CD14-positive monocyte (primary cell): ENCODE data around the gene ACTR3. TPM values are rescaled to one million over a fixed set of nuclear protein-coding genes. Genes with fewer than 3 reads are reported as not detected.

ENCODE experiments used
- DNase-seq, 3 donors: peaks; one replicate each; pipeline ENCODE4 v3.0.0-alpha.2; 2011 to 2022
- H2AFZ ChIP-seq: 2 replicates; pipeline ENCODE4 v1.6.0; 2012; ENCODE audit warnings: mild to moderate bottlenecking, low read depth, low read length, inconsistent platforms; ENCODE audit not compliant: insufficient read depth, poor library complexity, severe bottlenecking
- H3K27ac ChIP-seq, 2 donors: 1 replicate in 1 of 2; 2 replicates in 1 of 2; pipeline ENCODE4 v1.5.1; 2012 to 2013; ENCODE audit warnings: low read length in 2 of 2, control low read depth in 1 of 2, inconsistent platforms in 1 of 2, low read depth in 1 of 2, mild to moderate bottlenecking in 1 of 2
- H3K27me3 ChIP-seq, 2 donors: one replicate each; pipeline versions ENCODE4 v1.6.0 to v1.6.1; 2011 to 2013; ENCODE audit warnings: low read length in 2 of 2; ENCODE audit not compliant: control insufficient read depth in 2 of 2, insufficient read depth in 2 of 2
- H3K36me3 ChIP-seq, 2 donors: replicated peaks in 1 of 2; 1 replicate in 1 of 2; 2 replicates in 1 of 2; pipeline versions ENCODE4 v1.5.1 to v1.6.1; 2012 to 2013; ENCODE audit warnings: low read length in 2 of 2, control low read depth in 1 of 2, inconsistent platforms in 1 of 2, mild to moderate bottlenecking in 1 of 2; ENCODE audit not compliant: insufficient read depth in 2 of 2, control insufficient read depth in 1 of 2
- H3K4me1 ChIP-seq, 2 donors: 1 replicate in 1 of 2; 2 replicates in 1 of 2; pipeline versions ENCODE4 v1.5.1 to v1.6.1; 2012 to 2013; ENCODE audit warnings: low read length in 2 of 2, control low read depth in 1 of 2, inconsistent platforms in 1 of 2, mild to moderate bottlenecking in 1 of 2, moderate library complexity in 1 of 2; ENCODE audit not compliant: insufficient read depth in 2 of 2, control insufficient read depth in 1 of 2
- H3K4me2 ChIP-seq: replicated peaks from 2 replicates; pipeline ENCODE3; 2012; ENCODE audit warnings: low read length, moderate library complexity, mild to moderate bottlenecking; ENCODE audit not compliant: poor library complexity, severe bottlenecking; ENCODE audit errors: extremely low read depth
- H3K4me3 ChIP-seq, 3 experiments: fragments of 200-600 bp in 1 of 3; sonication (generic) in 1 of 3; replicated peaks in 1 of 3; 1 replicate in 2 of 3; 2 replicates in 1 of 3; pipeline ENCODE4 v1.5.1; 2011 to 2013; ENCODE audit warnings: low read length in 3 of 3, mild to moderate bottlenecking in 3 of 3, control low read depth in 2 of 3, low read depth in 2 of 3, inconsistent platforms in 1 of 3, moderate library complexity in 1 of 3
- H3K79me2 ChIP-seq: 2 replicates; pipeline ENCODE4 v1.6.0; 2012; ENCODE audit warnings: mild to moderate bottlenecking, control low read depth, inconsistent platforms, low read length, moderate library complexity; ENCODE audit not compliant: insufficient read depth
- H3K9ac ChIP-seq: 2 replicates; pipeline ENCODE4 v1.6.0; 2017; ENCODE audit warnings: low read length, mild to moderate bottlenecking; ENCODE audit not compliant: insufficient read depth, poor library complexity, severe bottlenecking
- H3K9me3 ChIP-seq, 2 donors: replicated peaks in 1 of 2; 1 replicate in 1 of 2; 2 replicates in 1 of 2; pipeline versions ENCODE4 v1.5.1 to v1.6.1; 2012 to 2013; ENCODE audit warnings: low read length in 2 of 2, control low read depth in 1 of 2; ENCODE audit not compliant: control insufficient read depth in 1 of 2, insufficient read depth in 1 of 2
- H4K20me1 ChIP-seq: 2 replicates; pipeline ENCODE4 v1.6.0; 2012; ENCODE audit warnings: mild to moderate bottlenecking, low read length, control low read depth, moderate library complexity; ENCODE audit not compliant: insufficient read depth
- H3K27ac Mint-ChIP-seq, 7 donors: one replicate each; pipeline ENCODE4 v1.8.0; 2020; ENCODE audit warnings: mild to moderate bottlenecking in 7 of 7, mixed read lengths in 7 of 7, moderate library complexity in 6 of 7, inconsistent platforms in 2 of 7
- H3K27me3 Mint-ChIP-seq, 3 donors: one replicate each; pipeline ENCODE4 v1.8.0; 2021 to 2022; ENCODE audit warnings: low read depth in 3 of 3, mild to moderate bottlenecking in 3 of 3, mixed read lengths in 3 of 3, moderate library complexity in 3 of 3, inconsistent platforms in 1 of 3
- H3K36me3 Mint-ChIP-seq, 2 donors: one replicate each; pipeline ENCODE4 v1.8.0; 2020; ENCODE audit warnings: mixed read lengths in 2 of 2, inconsistent platforms in 1 of 2, mild to moderate bottlenecking in 1 of 2
- H3K4me1 Mint-ChIP-seq: one replicate; pipeline ENCODE4 v1.8.0; 2020; ENCODE audit warnings: mild to moderate bottlenecking, mixed read lengths
- H3K4me3 Mint-ChIP-seq, 2 donors: one replicate each; pipeline ENCODE4 v1.8.0; 2020; ENCODE audit warnings: mild to moderate bottlenecking in 2 of 2, mixed read lengths in 2 of 2, moderate library complexity in 1 of 2
- H3K9me3 Mint-ChIP-seq, 7 donors: one replicate each; pipeline ENCODE4 v1.8.0; 2020 to 2022; ENCODE audit warnings: mixed read lengths in 7 of 7, mild to moderate bottlenecking in 6 of 7, moderate library complexity in 6 of 7, inconsistent platforms in 2 of 7
- WGBS: methylation state at CpG from one replicate; pipeline ENCODE4 v1.1.5; 2013; ENCODE audit warnings: missing lambda C conversion rate; ENCODE audit not compliant: insufficient coverage; 5-methylcytosine and 5-hydroxymethylcytosine counted together
- intact Hi-C, 2 donors: fragments of 100-400 bp; cut with micrococcal nuclease; formaldehyde crosslinking; loops; one replicate each; pipeline versions ENCODE4 v1.15.0 to v1.15.1; 2023
- polyA plus RNA-seq, 3 donors: library from polyadenylated mRNA; depleted of rRNA in 1 of 3; unstranded in 2 of 3; stranded (reverse) in 1 of 3; fragments of 300-500 nt in 2 of 3; fragments of >200 nt in 1 of 3; fragmentation: Illumina TruSeq in 2 of 3; gene quantifications; 1 replicate in 2 of 3; 2 replicates in 1 of 3; pipeline ENCODE4 v1.2.3, GENCODE V29; 2012 to 2021
- TF ChIP-seq, protein P1 (sequence below): fragments of 200-600 bp; IDR thresholded peaks from one replicate; pipeline ENCODE4 v1.8.0; 2022; ENCODE audit warnings: antibody characterized with exemption, mild to moderate bottlenecking

Gene ACTR3
- polyA plus RNA-seq, 3 donors = 103 to 557 (median 464) TPM

DNA sequence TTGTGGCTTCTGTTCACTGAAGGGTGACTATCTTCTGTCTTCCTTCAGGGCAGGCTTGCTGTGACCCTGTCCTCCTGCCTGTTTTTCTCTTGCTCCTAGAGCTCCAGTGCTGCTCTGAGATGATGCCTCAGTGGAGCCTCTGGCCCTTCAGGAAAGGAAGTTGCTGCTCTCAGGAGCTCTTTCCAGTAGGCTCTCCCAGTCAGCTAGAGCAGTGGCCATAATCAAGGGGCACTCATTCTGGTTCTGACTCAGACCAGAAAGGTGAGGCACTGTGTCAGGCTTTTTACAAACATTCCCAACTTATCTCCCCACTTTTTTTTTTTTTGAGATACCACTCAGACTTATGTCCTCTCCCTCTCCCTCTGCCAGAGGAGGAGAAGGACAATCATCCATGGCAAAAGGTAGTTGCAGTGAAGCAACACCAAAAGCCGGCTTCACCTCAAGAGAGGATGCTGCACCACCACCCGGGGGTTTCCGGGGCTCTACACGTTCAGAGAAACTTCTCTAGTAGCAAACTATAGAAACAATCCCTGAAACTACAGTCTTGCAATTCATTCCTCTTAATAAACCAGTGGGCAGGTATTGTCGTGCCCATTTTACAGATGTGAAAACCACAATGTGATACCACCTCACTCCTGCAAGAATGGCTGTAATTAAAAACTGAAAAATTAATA is 115.4 kb downstream of the ACTR3 start:
- Histone ChIP-seq H3K27me3 (no peaks in the 10 kb centered on the region), H4K20me1 (no peaks in the 10 kb centered on the region), H2AFZ (no peak overlapping the region), H3K4me2 (no peak overlapping the region), H3K9me3 (no peaks in the 10 kb centered on the region), H3K4me3 (no peak overlapping the region), H3K4me1 (no peaks in the 10 kb centered on the region), H3K79me2 (no peaks in the 10 kb centered on the region), H3K27ac (no peak overlapping the region), H3K9ac (no peak overlapping the region), H3K36me3 (no peaks in the 10 kb centered on the region)
- Mint-ChIP-seq H3K4me1 (peaks cover 3% of the 10 kb centered on the region), H3K27me3 (peaks cover 4 to 17% (median 7%) of the 10 kb centered on the region in 3 donors), H3K27ac (no peak overlapping the region), H3K9me3 (peaks cover 0 to 5% (median 0%) of the 10 kb centered on the region in 7 donors), H3K4me3 (no peak overlapping the region), H3K36me3 (no peaks in the 10 kb centered on the region)
- no CpG with 5 or more reads among the region's 5 CpGs for WGBS
- TF ChIP-seq, protein P1, sequence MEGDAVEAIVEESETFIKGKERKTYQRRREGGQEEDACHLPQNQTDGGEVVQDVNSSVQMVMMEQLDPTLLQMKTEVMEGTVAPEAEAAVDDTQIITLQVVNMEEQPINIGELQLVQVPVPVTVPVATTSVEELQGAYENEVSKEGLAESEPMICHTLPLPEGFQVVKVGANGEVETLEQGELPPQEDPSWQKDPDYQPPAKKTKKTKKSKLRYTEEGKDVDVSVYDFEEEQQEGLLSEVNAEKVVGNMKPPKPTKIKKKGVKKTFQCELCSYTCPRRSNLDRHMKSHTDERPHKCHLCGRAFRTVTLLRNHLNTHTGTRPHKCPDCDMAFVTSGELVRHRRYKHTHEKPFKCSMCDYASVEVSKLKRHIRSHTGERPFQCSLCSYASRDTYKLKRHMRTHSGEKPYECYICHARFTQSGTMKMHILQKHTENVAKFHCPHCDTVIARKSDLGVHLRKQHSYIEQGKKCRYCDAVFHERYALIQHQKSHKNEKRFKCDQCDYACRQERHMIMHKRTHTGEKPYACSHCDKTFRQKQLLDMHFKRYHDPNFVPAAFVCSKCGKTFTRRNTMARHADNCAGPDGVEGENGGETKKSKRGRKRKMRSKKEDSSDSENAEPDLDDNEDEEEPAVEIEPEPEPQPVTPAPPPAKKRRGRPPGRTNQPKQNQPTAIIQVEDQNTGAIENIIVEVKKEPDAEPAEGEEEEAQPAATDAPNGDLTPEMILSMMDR = no peak
- no peak for DNase-seq
- intact Hi-C loops = no loop called here

DNA sequence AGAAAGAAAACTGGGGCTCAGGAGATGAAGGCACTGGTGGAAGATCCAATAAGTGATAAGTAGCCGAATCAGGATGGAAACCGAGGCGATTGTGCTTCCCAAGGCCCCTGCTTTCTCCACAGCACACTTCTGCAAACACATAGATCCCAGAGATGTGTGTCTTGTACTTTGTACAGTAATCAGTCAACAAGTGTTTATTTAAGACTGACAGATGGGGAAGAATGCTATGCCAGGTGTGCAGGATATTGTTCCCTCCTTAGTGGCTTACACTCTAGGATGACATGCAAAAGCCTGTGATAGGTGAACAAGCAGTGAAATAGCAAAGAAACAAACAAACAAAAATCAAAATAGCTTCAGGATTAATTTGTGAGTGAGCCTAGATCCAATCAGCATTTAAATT is 116.6 kb downstream of the ACTR3 start:
- H3K4me3 Mint-ChIP-seq = no peak overlapping the region
- no peak overlapping the region for H3K4me2 ChIP-seq

More for the DNA sequence above, 116.6 kb downstream of the ACTR3 start:
- Histone ChIP-seq H3K27ac (no peak overlapping the region), H3K4me1 (no peaks in the 10 kb centered on the region), H3K9ac (no peak overlapping the region), H4K20me1 (no peaks in the 10 kb centered on the region), H2AFZ (no peak overlapping the region), H3K27me3 (no peaks in the 10 kb centered on the region), H3K9me3 (no peaks in the 10 kb centered on the region), H3K79me2 (no peaks in the 10 kb centered on the region), H3K36me3 (no peaks in the 10 kb centered on the region), H3K4me3 (no peak overlapping the region)
- H3K27ac Mint-ChIP-seq = no peak overlapping the region
- H3K4me1 Mint-ChIP-seq = peaks cover 4% of the 10 kb centered on the region
- intact Hi-C loops = no loop called here
- no peak for DNase-seq
- peaks cover 0 to 5% (median 0%) of the 10 kb centered on the region in 7 donors for H3K9me3 Mint-ChIP-seq
- peaks cover 3 to 14% (median 4%) of the 10 kb centered on the region in 3 donors for H3K27me3 Mint-ChIP-seq
- WGBS = no CpG with 5 or more reads among the region's 3 CpGs
- no peaks in the 10 kb centered on the region for H3K36me3 Mint-ChIP-seq
- TF ChIP-seq, protein P1 = no peak
